ENCODE data around the gene GPR65.

- TF ChIP-seq, protein P1, sequence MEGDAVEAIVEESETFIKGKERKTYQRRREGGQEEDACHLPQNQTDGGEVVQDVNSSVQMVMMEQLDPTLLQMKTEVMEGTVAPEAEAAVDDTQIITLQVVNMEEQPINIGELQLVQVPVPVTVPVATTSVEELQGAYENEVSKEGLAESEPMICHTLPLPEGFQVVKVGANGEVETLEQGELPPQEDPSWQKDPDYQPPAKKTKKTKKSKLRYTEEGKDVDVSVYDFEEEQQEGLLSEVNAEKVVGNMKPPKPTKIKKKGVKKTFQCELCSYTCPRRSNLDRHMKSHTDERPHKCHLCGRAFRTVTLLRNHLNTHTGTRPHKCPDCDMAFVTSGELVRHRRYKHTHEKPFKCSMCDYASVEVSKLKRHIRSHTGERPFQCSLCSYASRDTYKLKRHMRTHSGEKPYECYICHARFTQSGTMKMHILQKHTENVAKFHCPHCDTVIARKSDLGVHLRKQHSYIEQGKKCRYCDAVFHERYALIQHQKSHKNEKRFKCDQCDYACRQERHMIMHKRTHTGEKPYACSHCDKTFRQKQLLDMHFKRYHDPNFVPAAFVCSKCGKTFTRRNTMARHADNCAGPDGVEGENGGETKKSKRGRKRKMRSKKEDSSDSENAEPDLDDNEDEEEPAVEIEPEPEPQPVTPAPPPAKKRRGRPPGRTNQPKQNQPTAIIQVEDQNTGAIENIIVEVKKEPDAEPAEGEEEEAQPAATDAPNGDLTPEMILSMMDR (conservative IDR thresholded peaks at IDR 0.05; ENCODE audit: low read length) = no peak
- TF ChIP-seq EZH2phosphoT487 (IDR thresholded peaks at IDR 0.05; ENCODE audit: borderline replicate concordance, low read depth, low read length) = no peak
Observed at GRCh38 chr14:88003425-88003824, 1.5 kb upstream of the GPR65 start.
